ENCODE measurements around the gene SLC43A3.

SLC43A3 gene

DNA sequence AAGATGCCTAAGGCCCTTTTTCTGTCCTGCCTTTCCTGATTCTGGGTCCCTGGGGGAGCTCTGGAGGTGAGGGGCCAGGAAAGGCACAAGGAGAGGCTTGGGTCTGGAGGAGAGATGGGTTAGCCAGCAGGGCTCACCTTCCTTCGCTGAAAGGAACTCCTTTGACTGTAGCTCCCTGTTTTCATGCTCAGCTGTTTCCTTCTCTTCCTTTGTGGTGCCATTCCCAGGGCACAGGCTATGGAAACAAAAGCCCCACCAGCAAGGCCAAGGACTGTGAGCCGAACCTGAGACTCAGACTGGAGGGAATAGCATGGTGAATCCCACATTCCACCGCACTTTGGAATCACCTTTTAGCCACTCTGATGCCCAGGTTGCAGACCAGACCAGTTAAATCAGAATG is 10.5 kb downstream of the SLC43A3 start:
- H2AFZ ChIP-seq (ENCODE audit: low read length): no peak overlapping the region
- H3K23ac ChIP-seq (ENCODE audit: low read depth, low read length, poor library complexity): no peak overlapping the region
- H4K8ac ChIP-seq (ENCODE audit: low read depth, low read length): no peak overlapping the region
- DNase-seq (ENCODE audit: low spot score): no peak
- no CpG with 5 or more reads among the region's 3 CpGs for WGBS, 2 donors (ENCODE audit: extremely low coverage in 2 of 2, insufficient read length in 2 of 2, insufficient replicate concordance in 1 of 2)
- H2BK15ac ChIP-seq (ENCODE audit: low read length): no peak overlapping the region
- no peaks in the 10 kb centered on the region for H3K9me3 ChIP-seq (replicated peaks in 1 of 2; ENCODE audit: control insufficient read depth in 2 of 2, insufficient read depth in 1 of 2, low read depth in 1 of 2, low read length in 2 of 2)
- H3K9ac ChIP-seq (ENCODE audit: low read depth, low read length, poor library complexity): no peak overlapping the region
- H2BK120ac ChIP-seq (ENCODE audit: low read depth, low read length): no peak overlapping the region
- H3K36me3 ChIP-seq (replicated peaks in 1 of 2; ENCODE audit: control insufficient read depth in 2 of 2, insufficient read depth in 2 of 2, low read length in 2 of 2): peaks cover 22 to 77% of the 10 kb centered on the region in 2 donors
- H3K27ac ChIP-seq (replicated peaks; ENCODE audit: low read length): no peak overlapping the region
- no peak overlapping the region for H2BK12ac ChIP-seq (ENCODE audit: low read length)
- H3K27me3 ChIP-seq (ENCODE audit: control insufficient read depth in 3 of 3, insufficient read depth in 3 of 3, low read depth in 1 of 3, low read length in 3 of 3): no peaks in the 10 kb centered on the region
- H4K91ac ChIP-seq (ENCODE audit: low read depth, low read length, poor library complexity): no peak overlapping the region
- no peak overlapping the region for H2AK5ac ChIP-seq (ENCODE audit: low read depth, low read length)
- no peak overlapping the region for H3K4ac ChIP-seq (ENCODE audit: low read length)
- no peaks in the 10 kb centered on the region for H3K4me1 ChIP-seq (ENCODE audit: control insufficient read depth in 2 of 2, insufficient read depth in 1 of 2, low read depth in 1 of 2, low read length in 2 of 2)
- H2BK5ac ChIP-seq (ENCODE audit: low read length): no peak overlapping the region
- H3K18ac ChIP-seq (ENCODE audit: low read length): no peak overlapping the region
- no peaks in the 10 kb centered on the region for H3K79me1 ChIP-seq (ENCODE audit: low read depth, low read length)
- no peak overlapping the region for H3K14ac ChIP-seq (ENCODE audit: low read length)
- no peak overlapping the region for H3K4me3 ChIP-seq (ENCODE audit: low read length in 2 of 2)
- no peak overlapping the region for H3K4me2 ChIP-seq (ENCODE audit: insufficient read depth, low read length, poor library complexity, severe bottlenecking)

DNA sequence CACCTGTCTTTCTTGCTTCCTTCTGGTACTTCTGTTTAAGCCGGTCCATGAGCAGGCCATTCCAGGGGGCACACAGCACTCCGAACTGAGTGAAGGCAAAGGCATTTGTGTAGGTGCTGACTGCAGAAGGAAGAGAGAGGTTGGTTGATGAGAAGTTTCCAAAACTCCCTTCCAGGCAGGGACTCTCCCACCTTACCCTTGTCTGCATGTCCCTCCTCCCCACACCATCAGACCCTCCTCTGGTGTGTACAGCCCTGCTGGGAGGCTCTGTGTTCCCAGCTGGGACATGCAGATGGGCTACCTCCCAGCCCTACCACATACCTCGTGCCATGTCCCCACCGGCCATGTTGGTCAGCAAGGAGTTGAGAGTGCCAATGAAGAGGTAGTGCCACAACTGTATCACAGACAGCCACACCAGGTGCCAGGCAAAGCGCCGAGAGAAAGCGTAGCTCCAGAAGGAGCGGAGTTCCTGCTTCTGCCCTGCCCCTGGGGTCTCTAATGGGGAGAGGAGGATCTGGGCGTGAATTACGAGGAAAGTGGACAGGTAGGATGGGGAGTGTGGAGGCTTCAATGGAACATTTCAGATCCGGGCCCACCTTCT is 12.2 kb downstream of the SLC43A3 start:
- H3K14ac ChIP-seq (ENCODE audit: low read length): no peak overlapping the region
- peak overlapping the region; percentile 76 for H3K23ac ChIP-seq (ENCODE audit: low read depth, low read length, poor library complexity)
- H3K36me3 ChIP-seq (replicated peaks in 1 of 2; ENCODE audit: control insufficient read depth in 2 of 2, insufficient read depth in 2 of 2, low read length in 2 of 2): peaks cover 22 to 81% of the 10 kb centered on the region in 2 donors
- no peak overlapping the region for H3K4me2 ChIP-seq (ENCODE audit: insufficient read depth, low read length, poor library complexity, severe bottlenecking)
- no peak for DNase-seq (ENCODE audit: low spot score)
- H2AK5ac ChIP-seq (ENCODE audit: low read depth, low read length): no peak overlapping the region
- no peak overlapping the region for H2BK120ac ChIP-seq (ENCODE audit: low read depth, low read length)
- no peak overlapping the region for H2BK12ac ChIP-seq (ENCODE audit: low read length)
- no peak overlapping the region for H3K18ac ChIP-seq (ENCODE audit: low read length)
- H4K8ac ChIP-seq (ENCODE audit: low read depth, low read length): no peak overlapping the region
- H4K91ac ChIP-seq (ENCODE audit: low read depth, low read length, poor library complexity): no peak overlapping the region
- H3K79me1 ChIP-seq (ENCODE audit: low read depth, low read length): no peaks in the 10 kb centered on the region
- H3K4ac ChIP-seq (ENCODE audit: low read length): peak overlapping the region; percentile 77
- peak overlapping the region; percentile 34 for H3K9ac ChIP-seq (ENCODE audit: low read depth, low read length, poor library complexity)
- no peaks in the 10 kb centered on the region for H3K9me3 ChIP-seq (replicated peaks in 1 of 2; ENCODE audit: control insufficient read depth in 2 of 2, insufficient read depth in 1 of 2, low read depth in 1 of 2, low read length in 2 of 2)
- no peaks in the 10 kb centered on the region for H3K27me3 ChIP-seq (ENCODE audit: control insufficient read depth in 3 of 3, insufficient read depth in 3 of 3, low read depth in 1 of 3, low read length in 3 of 3)
- peak overlapping the region in 1 of 2 donors; percentile 59 for H3K4me3 ChIP-seq (ENCODE audit: low read length in 2 of 2)
- no peak overlapping the region for H3K27ac ChIP-seq (replicated peaks; ENCODE audit: low read length)
- no peak overlapping the region for H2AFZ ChIP-seq (ENCODE audit: low read length)
- no peak overlapping the region for H2BK15ac ChIP-seq (ENCODE audit: low read length)
- H2BK5ac ChIP-seq (ENCODE audit: low read length): no peak overlapping the region
- no peaks in the 10 kb centered on the region for H3K4me1 ChIP-seq (ENCODE audit: control insufficient read depth in 2 of 2, insufficient read depth in 1 of 2, low read depth in 1 of 2, low read length in 2 of 2)
- no CpG with 5 or more reads among the region's 11 CpGs for WGBS, 2 donors (ENCODE audit: extremely low coverage in 2 of 2, insufficient read length in 2 of 2, insufficient replicate concordance in 1 of 2)

DNA sequence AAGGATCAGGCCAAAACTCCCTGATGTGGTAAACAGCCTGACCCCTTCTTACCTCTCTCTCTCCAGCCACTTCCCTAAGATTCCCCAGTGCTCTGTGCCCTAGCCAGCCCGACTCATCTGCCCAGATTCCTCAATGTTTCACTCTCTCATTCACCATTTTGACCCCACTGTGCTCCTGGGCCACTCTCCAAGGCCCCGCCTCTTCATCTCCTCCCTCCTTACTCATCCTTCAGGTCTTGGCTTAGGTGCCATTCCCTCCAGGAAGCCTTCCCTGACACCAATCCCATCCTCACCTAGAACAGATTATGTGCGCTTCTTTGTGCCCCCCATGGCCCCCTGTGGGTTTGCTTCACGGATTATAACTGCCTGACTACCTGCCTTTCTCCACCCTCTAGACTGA is 13.2 kb downstream of the SLC43A3 start:
- Histone ChIP-seq H2AK5ac (ENCODE audit: low read depth, low read length) (no peak overlapping the region), H3K79me1 (ENCODE audit: low read depth, low read length) (no peaks in the 10 kb centered on the region), H3K36me3 (replicated peaks in 1 of 2; ENCODE audit: control insufficient read depth in 2 of 2, insufficient read depth in 2 of 2, low read length in 2 of 2) (peaks cover 24 to 85% of the 10 kb centered on the region in 2 donors), H2BK5ac (ENCODE audit: low read length) (no peak overlapping the region), H3K18ac (ENCODE audit: low read length) (no peak overlapping the region), H2BK12ac (ENCODE audit: low read length) (no peak overlapping the region), H3K23ac (ENCODE audit: low read depth, low read length, poor library complexity) (no peak overlapping the region), H3K4me3 (ENCODE audit: low read length in 2 of 2) (no peak overlapping the region), H3K14ac (ENCODE audit: low read length) (no peak overlapping the region), H4K8ac (ENCODE audit: low read depth, low read length) (no peak overlapping the region), H3K4me2 (ENCODE audit: insufficient read depth, low read length, poor library complexity, severe bottlenecking) (no peak overlapping the region), H3K27ac (replicated peaks; ENCODE audit: low read length) (no peak overlapping the region), H3K9ac (ENCODE audit: low read depth, low read length, poor library complexity) (no peak overlapping the region), H3K9me3 (replicated peaks in 1 of 2; ENCODE audit: control insufficient read depth in 2 of 2, insufficient read depth in 1 of 2, low read depth in 1 of 2, low read length in 2 of 2) (no peaks in the 10 kb centered on the region), H2BK15ac (ENCODE audit: low read length) (no peak overlapping the region), H4K91ac (ENCODE audit: low read depth, low read length, poor library complexity) (no peak overlapping the region), H3K4me1 (ENCODE audit: control insufficient read depth in 2 of 2, insufficient read depth in 1 of 2, low read depth in 1 of 2, low read length in 2 of 2) (no peaks in the 10 kb centered on the region), H2BK120ac (ENCODE audit: low read depth, low read length) (no peak overlapping the region), H2AFZ (ENCODE audit: low read length) (no peak overlapping the region), H3K4ac (ENCODE audit: low read length) (no peak overlapping the region), H3K27me3 (ENCODE audit: control insufficient read depth in 3 of 3, insufficient read depth in 3 of 3, low read depth in 1 of 3, low read length in 3 of 3) (no peaks in the 10 kb centered on the region)
- no peak for DNase-seq (ENCODE audit: low spot score)
- WGBS, 2 donors (ENCODE audit: extremely low coverage in 2 of 2, insufficient read length in 2 of 2, insufficient replicate concordance in 1 of 2): no CpG with 5 or more reads among the region's 4 CpGs

DNA sequence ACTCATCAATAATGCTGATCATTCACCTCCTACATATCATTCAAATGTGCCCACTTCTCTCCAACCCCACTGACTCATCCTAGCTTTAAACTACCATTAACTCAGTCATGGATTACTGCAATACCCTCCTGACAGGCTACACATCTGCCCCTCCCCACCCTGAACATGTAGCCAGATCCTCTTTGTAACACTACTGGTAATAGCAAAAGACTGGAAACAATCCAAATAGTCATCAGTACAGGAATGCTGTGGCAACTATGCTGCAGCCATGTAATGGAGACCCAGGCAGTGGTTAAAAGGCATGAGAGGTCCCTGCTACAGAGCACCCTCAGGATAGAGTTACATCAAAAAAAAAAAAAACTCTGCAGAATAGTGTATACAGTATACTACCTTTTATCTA is 16.6 kb downstream of the SLC43A3 start:
- H3K4me1 ChIP-seq (ENCODE audit: control insufficient read depth in 2 of 2, insufficient read depth in 1 of 2, low read depth in 1 of 2, low read length in 2 of 2): peaks cover 0 to 1% of the 10 kb centered on the region in 2 donors
- H2BK15ac ChIP-seq (ENCODE audit: low read length): no peak overlapping the region
- H3K23ac ChIP-seq (ENCODE audit: low read depth, low read length, poor library complexity): no peak overlapping the region
- H3K4ac ChIP-seq (ENCODE audit: low read length): no peak overlapping the region
- no peak overlapping the region for H2BK5ac ChIP-seq (ENCODE audit: low read length)
- no peak overlapping the region for H3K4me3 ChIP-seq (ENCODE audit: low read length in 2 of 2)
- H3K9me3 ChIP-seq (replicated peaks in 1 of 2; ENCODE audit: control insufficient read depth in 2 of 2, insufficient read depth in 1 of 2, low read depth in 1 of 2, low read length in 2 of 2): no peaks in the 10 kb centered on the region
- H4K8ac ChIP-seq (ENCODE audit: low read depth, low read length): no peak overlapping the region
- no peaks in the 10 kb centered on the region for H3K79me1 ChIP-seq (ENCODE audit: low read depth, low read length)
- no peak overlapping the region for H2AK5ac ChIP-seq (ENCODE audit: low read depth, low read length)
- H3K9ac ChIP-seq (ENCODE audit: low read depth, low read length, poor library complexity): no peak overlapping the region
- no peak overlapping the region for H3K14ac ChIP-seq (ENCODE audit: low read length)
- no peak overlapping the region for H3K18ac ChIP-seq (ENCODE audit: low read length)
- no peak overlapping the region for H2AFZ ChIP-seq (ENCODE audit: low read length)
- no peak overlapping the region for H4K91ac ChIP-seq (ENCODE audit: low read depth, low read length, poor library complexity)
- no peak overlapping the region for H2BK12ac ChIP-seq (ENCODE audit: low read length)
- H3K4me2 ChIP-seq (ENCODE audit: insufficient read depth, low read length, poor library complexity, severe bottlenecking): no peak overlapping the region
- peaks cover 25 to 77% of the 10 kb centered on the region in 2 donors for H3K36me3 ChIP-seq (replicated peaks in 1 of 2; ENCODE audit: control insufficient read depth in 2 of 2, insufficient read depth in 2 of 2, low read length in 2 of 2)
- no peak overlapping the region for H3K27ac ChIP-seq (replicated peaks; ENCODE audit: low read length)
- no peak for DNase-seq (ENCODE audit: low spot score)
- H2BK120ac ChIP-seq (ENCODE audit: low read depth, low read length): no peak overlapping the region
- no peaks in the 10 kb centered on the region for H3K27me3 ChIP-seq (ENCODE audit: control insufficient read depth in 3 of 3, insufficient read depth in 3 of 3, low read depth in 1 of 3, low read length in 3 of 3)
